ENCODE measurements around the gene AGT.
"Not testable (repeated sequence)": the region's sequence is repeated elsewhere in the genome, so short reads cannot be mapped to it uniquely, and the experiment has no call there.

Gene AGT

DNA sequence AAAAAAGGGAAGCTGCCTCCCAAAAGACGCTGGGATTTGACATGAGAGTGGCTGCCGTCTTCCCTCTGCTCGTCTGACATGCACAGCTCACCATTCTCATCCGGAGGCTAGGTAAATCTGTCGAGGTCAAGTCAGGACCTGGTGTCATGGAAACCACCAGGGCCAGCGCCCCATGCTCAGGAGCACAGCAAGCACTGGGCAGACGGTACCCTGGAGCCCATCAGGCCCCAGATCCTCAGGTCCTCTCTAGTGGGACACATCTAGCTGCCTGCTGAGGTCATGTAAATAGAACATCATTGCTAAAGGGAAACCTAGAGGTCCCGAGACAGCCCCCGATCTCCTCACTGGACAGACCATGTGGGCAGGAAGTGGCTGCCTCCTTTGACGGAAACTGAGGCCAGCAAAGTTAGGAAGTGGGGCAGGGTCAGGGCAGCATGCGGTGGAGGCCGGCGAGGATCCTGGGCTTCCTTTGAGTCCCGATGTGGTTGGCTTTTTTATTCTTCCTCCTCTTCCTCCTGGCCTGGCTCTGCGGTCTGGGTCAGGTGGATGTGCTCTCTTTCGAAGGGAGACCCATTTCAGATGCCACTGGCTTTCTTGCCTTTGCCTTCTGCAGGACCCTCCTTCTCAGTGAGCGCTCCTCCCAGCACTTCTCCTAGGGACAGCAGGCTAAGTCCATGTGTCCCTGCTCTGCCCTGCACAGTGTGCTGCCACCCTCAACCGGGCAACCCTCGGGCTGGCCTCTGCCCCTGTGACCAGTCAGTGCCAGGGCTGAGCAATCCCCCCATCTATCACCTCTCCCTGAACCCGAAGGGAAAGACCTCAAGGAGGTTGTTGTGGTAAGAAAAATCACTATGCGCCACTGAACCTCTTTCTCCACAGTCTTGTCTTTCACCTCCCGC is 5.9 kb downstream of the AGT start:
- DNase-seq (ENCODE audit: low spot score): no peak

GRCh38 chr1:230706887-230707731 is 6.8 kb downstream of the AGT start:
- no peak for DNase-seq (ENCODE audit: low spot score)

- no peak for DNase-seq (ENCODE audit: low spot score)
Measured at GRCh38 chr1:230706020-230706699, 7.8 kb downstream of the AGT start.

DNA sequence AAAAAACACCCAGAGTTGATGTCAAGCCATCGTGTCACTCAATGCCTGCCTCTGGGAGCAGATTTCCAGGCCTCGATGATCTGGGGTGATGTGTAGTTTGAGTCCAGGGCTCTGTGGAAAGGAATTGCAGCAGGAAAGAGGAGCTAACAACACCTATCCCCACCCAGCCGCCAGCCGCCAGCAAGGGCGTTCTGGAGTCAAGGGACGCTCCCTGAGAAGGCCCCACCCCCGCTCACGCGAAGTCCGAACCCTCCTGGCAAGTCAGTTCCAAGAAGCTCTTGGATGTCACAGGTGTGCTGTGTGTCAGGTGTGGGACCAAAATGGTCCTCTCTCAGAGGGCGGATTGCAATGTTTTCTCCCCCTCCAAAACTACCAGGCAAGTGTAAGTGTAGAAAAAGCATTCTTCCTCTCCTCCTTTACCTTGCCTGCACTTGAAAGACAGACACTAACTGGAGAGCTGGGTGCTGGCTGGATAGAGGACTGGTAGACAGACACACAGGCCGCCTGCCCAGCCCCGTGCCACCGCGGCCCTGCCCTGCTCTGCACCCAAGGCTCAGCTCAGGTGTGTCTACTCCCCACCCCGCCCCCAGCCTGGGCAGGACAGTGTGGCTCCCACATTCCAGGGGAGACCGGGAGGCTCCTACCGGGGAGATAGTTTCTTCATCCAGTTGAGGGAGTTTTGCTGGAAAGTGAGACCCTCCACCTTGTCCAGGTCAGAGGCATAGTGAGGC is 8.5 kb downstream of the AGT start:
- no peak for DNase-seq (ENCODE audit: low spot score)

- DNase-seq (ENCODE audit: low spot score): no peak
Measured at GRCh38 chr1:230704830-230705229, 9.1 kb downstream of the AGT start.

GRCh38 chr1:230703679-230704385 is 10.1 kb downstream of the AGT start:
- DNase-seq (ENCODE audit: low spot score): no peak

GRCh38 chr1:230702934-230703678 is 10.8 kb downstream of the AGT start:
- no peak for DNase-seq (ENCODE audit: low spot score)

- no peak for DNase-seq (ENCODE audit: low spot score)
Measured at GRCh38 chr1:230701895-230702768, 11.8 kb downstream of the AGT start.

- DNase-seq (ENCODE audit: low spot score): no peak
Measured at GRCh38 chr1:230701434-230701833, 12.5 kb downstream of the AGT start.

DNA sequence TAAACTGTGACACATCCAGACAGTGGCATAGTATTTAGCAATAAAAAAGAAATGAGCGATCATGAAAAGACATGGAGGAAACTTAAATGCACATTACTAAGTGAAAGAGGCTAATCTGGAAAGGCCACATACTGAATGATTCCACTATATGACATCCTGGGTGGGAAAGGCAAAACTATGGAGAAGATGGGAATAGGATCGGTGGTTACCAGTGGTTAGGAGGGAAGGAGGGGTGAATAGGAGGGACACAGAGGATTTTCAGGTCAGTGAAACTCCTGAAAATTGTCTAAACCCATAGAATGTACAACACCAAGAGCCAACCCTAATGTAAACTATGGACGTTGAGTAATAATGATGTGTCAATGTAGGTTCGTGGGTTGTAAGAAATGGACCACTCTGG is 13.8 kb downstream of the AGT start:
- DNase-seq (ENCODE audit: low spot score): no peak

DNA sequence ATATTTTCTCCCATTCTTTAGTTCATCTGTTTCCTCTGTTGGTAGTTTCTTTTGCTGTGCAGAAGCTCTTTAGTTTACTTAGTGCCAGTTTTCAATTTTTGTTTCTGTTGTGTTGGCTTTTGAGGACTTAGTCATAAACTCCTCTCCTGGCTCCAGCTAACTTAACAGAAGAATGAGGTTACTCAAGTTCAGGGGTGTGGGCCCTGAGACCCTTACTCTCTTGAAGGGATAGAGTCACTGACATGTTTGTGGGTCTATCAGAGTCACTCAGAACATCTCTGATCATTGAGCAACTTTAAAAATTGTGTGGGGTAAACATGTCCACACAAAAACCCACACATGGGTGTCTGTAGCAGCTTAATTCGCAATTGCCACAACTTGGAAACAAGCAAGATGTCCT is 14.2 kb downstream of the AGT start:
- DNase-seq (ENCODE audit: low spot score): no peak

GRCh38 chr1:230698964-230699363 is 15.0 kb downstream of the AGT start:
- DNase-seq (ENCODE audit: low spot score): not testable (repeated sequence)

DNA sequence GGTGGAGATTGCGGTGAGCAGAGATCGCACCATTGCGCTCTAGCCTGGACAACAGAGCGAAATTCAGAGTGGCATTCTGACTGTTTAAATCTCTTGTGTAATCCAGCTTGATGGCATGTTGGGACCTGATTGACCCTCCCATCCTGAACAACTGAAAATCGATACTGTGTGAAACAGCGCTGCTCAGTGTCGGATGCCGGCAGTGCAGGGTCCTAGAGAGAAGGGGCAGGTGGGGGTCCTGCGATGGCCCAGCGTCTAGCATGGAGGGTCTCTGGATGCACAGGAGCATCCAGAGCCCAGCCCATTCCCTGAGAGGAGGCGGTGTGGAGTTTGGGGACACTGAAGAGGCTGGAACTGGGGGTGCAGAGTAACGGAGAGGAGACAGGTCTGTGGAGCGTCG is 15.8 kb downstream of the AGT start:
- no peak for DNase-seq (ENCODE audit: low spot score)

- DNase-seq (ENCODE audit: low spot score): no peak
Measured at GRCh38 chr1:230696722-230697437, 17.0 kb downstream of the AGT start.

DNA sequence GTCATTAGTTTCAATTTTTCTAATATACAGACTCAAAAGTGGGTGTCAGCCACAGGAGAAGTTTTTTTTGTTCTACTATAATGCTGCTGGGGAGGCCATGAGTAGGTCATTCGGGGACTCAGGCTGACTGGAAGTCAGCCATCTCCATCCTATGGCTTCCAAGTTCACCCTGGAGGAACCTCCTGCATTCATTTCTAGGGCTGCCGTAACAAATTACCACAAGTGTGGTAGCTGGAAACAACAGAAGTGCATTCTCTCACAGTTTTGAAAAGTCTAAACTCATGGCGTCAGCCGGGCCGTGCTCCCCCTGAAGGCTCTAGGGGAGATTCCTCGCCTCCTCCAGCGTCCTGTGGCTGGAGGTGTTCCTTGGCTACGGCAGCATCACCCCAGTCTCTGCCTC is 17.7 kb downstream of the AGT start:
- no peak for DNase-seq (ENCODE audit: low spot score)

DNA sequence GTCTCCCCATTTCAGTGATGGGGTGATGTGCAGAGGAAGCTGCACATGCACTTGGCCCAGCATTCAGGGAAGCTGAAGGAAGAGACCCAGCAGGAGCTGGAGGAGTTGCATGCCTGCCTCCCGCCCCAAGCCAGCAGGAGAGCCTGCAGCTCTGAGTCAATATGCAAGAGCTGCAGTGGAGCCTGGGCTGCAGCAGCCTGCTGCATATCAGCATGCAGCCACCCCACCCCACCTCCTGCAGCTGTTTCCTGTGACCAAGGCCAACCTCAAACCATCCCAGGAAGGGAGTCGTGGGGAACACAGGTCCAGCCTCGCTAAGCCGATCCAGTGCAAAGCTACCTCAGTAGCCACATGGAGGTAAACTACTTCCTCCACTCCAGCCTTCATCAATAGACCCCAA is 18.9 kb downstream of the AGT start:
- no peak for DNase-seq (ENCODE audit: low spot score)

- no peak for DNase-seq (ENCODE audit: low spot score)
Measured at GRCh38 chr1:230694464-230694863, 19.5 kb downstream of the AGT start.

GRCh38 chr1:230693777-230694176 is 20.1 kb downstream of the AGT start:
- DNase-seq (ENCODE audit: low spot score): no peak

- no peak for DNase-seq (ENCODE audit: low spot score)
Measured at GRCh38 chr1:230693221-230693620, 20.7 kb downstream of the AGT start.

All from COLO829 (cell line).